GM21825 (cell line): ENCODE results near the gene RING1.

Source experiments
- ATAC-seq: cut with Tn5 transposase; IDR thresholded peaks from one replicate; pipeline ENCODE4 v1.9.1; 2021; ENCODE audit warnings: mild to moderate bottlenecking, moderate library complexity; ENCODE audit not compliant: unreplicated experiment

RING1 gene

GRCh38 chr6:33237741-33238140, 29.4 kb downstream of the RING1 start:
- no peak for ATAC-seq

- no peak for ATAC-seq
Measured at GRCh38 chr6:33241968-33242367, 33.7 kb downstream of the RING1 start.

GRCh38 chr6:33243476-33243875, 35.2 kb downstream of the RING1 start:
- no peak for ATAC-seq

- ATAC-seq = peak; percentile 36
Measured at GRCh38 chr6:33247977-33248642, 39.8 kb downstream of the RING1 start.

- peak; percentile 8 for ATAC-seq
Measured at GRCh38 chr6:33248643-33248931, 40.3 kb downstream of the RING1 start.

- ATAC-seq = peak; percentile 85
Measured at GRCh38 chr6:33248932-33249731, 40.8 kb downstream of the RING1 start.

- no peak for ATAC-seq
Measured at GRCh38 chr6:33249732-33250630, 41.7 kb downstream of the RING1 start.

- ATAC-seq = no peak
Measured at GRCh38 chr6:33250731-33251130, 42.4 kb downstream of the RING1 start.

- no peak for ATAC-seq
Measured at GRCh38 chr6:33251395-33252012, 43.2 kb downstream of the RING1 start.

GRCh38 chr6:33252759-33253158, 44.5 kb downstream of the RING1 start:
- no peak for ATAC-seq

- no peak for ATAC-seq
Measured at GRCh38 chr6:33254591-33254990, 46.3 kb downstream of the RING1 start.

- no peak for ATAC-seq
Measured at GRCh38 chr6:33259032-33259431, 50.7 kb downstream of the RING1 start.
